Glomerular visceral epithelial cell (primary cell): ENCODE results near the gene FRMD4B.

Experiments used
- DNase-seq: peaks from one replicate; pipeline ENCODE4 v3.0.0-alpha.2; 2016; ENCODE audit errors: extremely low spot score

Gene FRMD4B

DNA sequence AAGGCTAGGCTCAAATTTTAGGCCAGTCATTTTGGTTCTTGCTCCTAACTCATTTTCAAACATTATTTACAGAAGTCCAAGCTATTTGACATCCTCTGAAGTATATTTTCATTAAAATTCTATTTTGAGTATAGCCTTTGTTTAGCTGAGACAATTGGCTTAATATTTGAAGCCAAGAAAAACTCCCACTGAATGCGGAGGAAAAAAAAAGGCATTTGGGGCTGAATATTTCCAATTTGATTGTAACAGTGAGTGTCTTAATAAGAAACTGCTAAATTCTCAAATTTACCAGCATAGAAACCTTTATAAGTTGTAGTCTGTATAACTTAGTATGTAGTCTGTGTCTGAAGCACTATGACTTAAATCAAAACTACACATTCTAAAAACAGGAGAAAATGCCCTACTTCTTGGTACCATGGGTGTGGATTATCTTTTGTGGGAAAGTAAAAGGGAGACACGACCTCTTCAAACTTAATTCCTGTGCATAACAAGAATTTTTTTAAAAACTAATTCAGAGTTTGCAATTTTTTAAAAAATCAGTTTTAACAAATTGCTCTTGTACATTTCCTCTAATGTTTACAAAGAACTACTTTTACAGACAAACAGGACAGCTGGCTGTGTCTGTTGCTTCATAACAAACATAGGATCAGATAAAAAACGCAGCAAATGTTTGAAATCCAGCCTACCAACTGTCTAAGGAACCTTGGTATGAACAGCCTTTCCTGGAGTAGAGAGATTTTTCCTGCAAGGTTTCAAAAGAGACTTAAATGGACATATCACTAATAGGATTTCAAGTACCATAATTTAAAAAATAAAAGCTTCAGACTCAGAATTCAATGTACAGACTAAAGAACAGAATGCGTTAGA is 210.8 kb downstream of the FRMD4B start:
- no peak for DNase-seq

DNA sequence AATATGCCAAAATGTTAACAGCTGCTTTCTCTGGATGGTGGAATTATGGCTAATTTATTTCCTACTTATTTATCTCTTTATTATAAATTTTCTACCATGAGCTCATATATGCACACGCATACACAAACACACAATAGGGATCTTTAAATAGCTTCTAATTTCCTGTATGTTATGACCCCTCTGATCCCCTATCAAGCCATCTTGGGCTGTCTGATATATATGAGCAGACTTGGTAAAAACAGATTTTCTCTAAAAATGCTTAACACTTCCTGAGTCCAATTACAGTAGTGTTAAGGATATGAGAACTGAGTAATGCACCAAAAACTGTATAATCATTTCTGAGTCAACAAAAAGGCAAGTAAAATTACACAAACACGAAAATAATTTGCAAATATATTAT is 211.4 kb downstream of the FRMD4B start:
- DNase-seq, result no peak

DNA sequence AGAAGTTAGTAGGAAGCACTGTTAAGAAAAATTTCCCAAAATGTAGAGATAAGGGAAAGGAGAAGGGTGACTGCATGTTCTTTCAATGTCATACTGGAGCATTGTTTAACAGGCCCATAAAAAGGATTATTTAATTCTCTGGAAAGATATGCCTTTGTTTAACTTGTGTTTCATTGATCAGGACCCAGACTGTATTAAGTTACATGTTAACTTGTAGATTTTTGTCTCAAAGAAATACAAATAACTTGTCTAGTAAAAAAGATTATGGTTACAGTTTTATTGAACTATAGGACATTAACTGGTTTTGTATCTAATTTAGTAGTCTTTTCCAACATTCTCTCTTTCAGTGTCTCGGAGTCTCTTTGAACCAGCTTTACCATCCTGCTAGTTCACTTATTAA is 213.8 kb downstream of the FRMD4B start:
- no peak for DNase-seq

- DNase-seq, result no peak
Measured at GRCh38 chr3:69166446-69166845, 219.4 kb downstream of the FRMD4B start.

DNA sequence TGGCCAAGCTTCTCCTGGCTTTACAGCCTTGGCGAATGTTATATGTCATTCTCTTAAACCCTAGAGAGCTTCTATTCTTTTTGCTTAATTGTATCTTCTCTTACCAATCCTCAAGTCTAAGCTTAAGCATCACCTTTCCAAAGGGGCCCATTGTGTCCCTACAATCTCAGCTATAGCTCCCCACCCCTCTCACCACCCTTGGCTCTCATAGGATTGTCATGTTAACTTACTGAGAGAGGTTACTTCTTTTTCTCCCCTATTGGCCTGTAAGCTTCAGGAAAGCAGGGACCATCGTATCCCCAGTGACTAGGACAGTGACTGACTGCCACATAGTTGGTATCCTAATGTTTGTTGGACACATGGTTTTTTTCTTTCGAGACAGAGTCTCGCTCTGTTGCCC is 220.1 kb downstream of the FRMD4B start:
- DNase-seq, result no peak

DNA sequence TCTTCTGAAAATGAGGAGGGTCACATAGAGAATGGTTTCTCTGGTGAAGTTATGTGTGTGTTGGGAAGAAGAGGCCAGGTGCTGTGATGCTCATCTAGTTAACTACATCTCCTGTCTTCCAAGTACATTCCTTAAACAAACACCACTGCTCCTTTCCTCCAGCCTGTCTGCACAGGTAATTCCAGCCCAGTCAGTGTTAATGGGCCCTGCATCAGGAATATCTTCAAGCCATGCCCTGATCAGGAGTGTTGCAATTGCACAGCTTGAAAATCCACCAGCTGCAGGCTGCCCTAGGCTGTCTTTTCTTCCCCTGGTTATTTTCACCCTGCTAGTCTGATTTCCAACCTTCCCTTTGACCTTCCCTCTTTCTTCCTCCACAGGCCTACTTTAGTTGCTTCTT is 221.6 kb downstream of the FRMD4B start:
- no peak for DNase-seq

GRCh38 chr3:69162308-69162980 is 223.4 kb downstream of the FRMD4B start:
- DNase-seq, result no peak

GRCh38 chr3:69161587-69162307 is 224.1 kb downstream of the FRMD4B start:
- DNase-seq, result peak; percentile 45

DNA sequence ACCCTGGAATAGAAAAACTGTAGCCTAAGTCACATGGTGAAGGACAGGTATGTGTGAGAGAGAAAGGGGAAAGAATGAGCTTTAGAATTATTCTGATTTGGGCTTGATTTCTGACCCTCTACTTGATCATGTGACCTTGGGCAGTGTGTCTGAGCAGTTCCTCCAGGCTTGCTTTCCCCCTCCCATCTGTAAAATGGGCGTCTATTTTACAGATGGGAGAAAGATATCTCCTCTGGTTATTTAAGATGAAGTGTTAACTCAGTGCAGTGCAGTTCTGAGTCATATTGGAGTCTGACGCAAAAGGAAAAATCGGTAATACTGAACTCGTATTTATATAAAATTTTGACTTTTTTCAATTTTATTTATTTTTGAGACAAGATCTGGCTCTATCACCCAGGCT is 225.4 kb downstream of the FRMD4B start:
- DNase-seq, result no peak

- no peak for DNase-seq
Measured at GRCh38 chr3:69160107-69160506, 225.8 kb downstream of the FRMD4B start.

- DNase-seq, result no peak
Measured at GRCh38 chr3:69149586-69149985, 236.3 kb downstream of the FRMD4B start.

GRCh38 chr3:69145688-69146087 is 240.2 kb downstream of the FRMD4B start:
- DNase-seq, result no peak

- no peak for DNase-seq
Measured at GRCh38 chr3:69144631-69145245, 241.2 kb downstream of the FRMD4B start.

GRCh38 chr3:69143612-69144011 is 242.3 kb downstream of the FRMD4B start:
- DNase-seq, result no peak

GRCh38 chr3:69142797-69143454 is 243.0 kb downstream of the FRMD4B start:
- DNase-seq, result no peak

- no peak for DNase-seq
Measured at GRCh38 chr3:69142090-69142489, 243.8 kb downstream of the FRMD4B start.

GRCh38 chr3:69141313-69141712 is 244.6 kb downstream of the FRMD4B start:
- DNase-seq, result no peak

- no peak for DNase-seq
Measured at GRCh38 chr3:69137412-69137811, 248.5 kb downstream of the FRMD4B start.

- no peak for DNase-seq
Measured at GRCh38 chr3:69137005-69137404, 248.9 kb downstream of the FRMD4B start.

DNA sequence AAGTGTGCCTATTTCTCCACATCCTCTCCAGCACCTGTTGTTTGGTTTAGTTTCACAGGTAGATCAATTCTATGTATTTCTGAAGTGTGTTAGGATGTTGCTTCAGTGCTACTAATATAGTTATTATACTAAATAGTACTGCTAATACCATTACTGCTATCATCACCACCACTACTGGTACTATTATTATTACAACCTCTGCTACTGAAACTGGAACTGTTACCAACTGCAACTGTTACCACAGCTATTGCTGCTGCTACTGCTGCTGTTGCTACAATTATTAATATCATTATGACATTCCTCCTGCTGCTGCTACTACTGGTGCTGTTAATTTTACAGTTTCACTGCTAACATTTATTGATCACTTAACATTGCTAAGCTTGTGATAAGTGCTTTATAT is 255.2 kb downstream of the FRMD4B start:
- no peak for DNase-seq

- DNase-seq, result no peak
Measured at GRCh38 chr3:69129531-69129930, 256.4 kb downstream of the FRMD4B start.

- DNase-seq, result no peak
Measured at GRCh38 chr3:69128509-69128908, 257.4 kb downstream of the FRMD4B start.
